Measurements from ENCODE around the gene GLIPR2.
"Not testable (repeated sequence)": the region's sequence is repeated elsewhere in the genome, so short reads cannot be mapped to it uniquely, and the experiment has no call there.

The GLIPR2 gene

GRCh38 chr9:36170531-36170930 lies 34.0 kb downstream of the GLIPR2 start:
- no peak overlapping the region for H3K4me3 ChIP-seq (ENCODE audit: low read length)
- no peak for TF ChIP-seq CTCF (conservative IDR thresholded peaks at IDR 0.05; ENCODE audit: low read depth, low read length)
- no peak for DNase-seq (ENCODE audit: low read depth)

GRCh38 chr9:36173861-36174260 lies 37.3 kb downstream of the GLIPR2 start:
- DNase-seq (ENCODE audit: low read depth), result no peak
- no peak overlapping the region for H3K4me3 ChIP-seq (ENCODE audit: low read length)
- no peak for TF ChIP-seq CTCF (conservative IDR thresholded peaks at IDR 0.05; ENCODE audit: low read depth, low read length)

GRCh38 chr9:36174271-36174670 lies 37.7 kb downstream of the GLIPR2 start:
- no peak for TF ChIP-seq CTCF (conservative IDR thresholded peaks at IDR 0.05; ENCODE audit: low read depth, low read length)
- DNase-seq (ENCODE audit: low read depth), result no peak
- no peak overlapping the region for H3K4me3 ChIP-seq (ENCODE audit: low read length)

GRCh38 chr9:36174731-36175130 lies 38.2 kb downstream of the GLIPR2 start:
- no peak for DNase-seq (ENCODE audit: low read depth)
- no peak overlapping the region for H3K4me3 ChIP-seq (ENCODE audit: low read length)
- TF ChIP-seq CTCF (conservative IDR thresholded peaks at IDR 0.05; ENCODE audit: low read depth, low read length), result no peak

GRCh38 chr9:36175209-36175608 lies 38.7 kb downstream of the GLIPR2 start:
- H3K4me3 ChIP-seq (ENCODE audit: low read length); DNase-seq (ENCODE audit: low read depth): not testable (repeated sequence)

- H3K4me3 ChIP-seq (ENCODE audit: low read length); DNase-seq (ENCODE audit: low read depth): not testable (repeated sequence)
These were observed 40.0 kb downstream of the GLIPR2 start for GRCh38 chr9:36176496-36176895.

- no peak for TF ChIP-seq CTCF (conservative IDR thresholded peaks at IDR 0.05; ENCODE audit: low read depth, low read length)
- no peak for DNase-seq (ENCODE audit: low read depth)
- H3K4me3 ChIP-seq (ENCODE audit: low read length), result no peak overlapping the region
These were observed 41.0 kb downstream of the GLIPR2 start for GRCh38 chr9:36177571-36177970.

GRCh38 chr9:36180243-36180642 lies 43.7 kb downstream of the GLIPR2 start:
- H3K4me3 ChIP-seq (ENCODE audit: low read length); DNase-seq (ENCODE audit: low read depth): not testable (repeated sequence)

GRCh38 chr9:36187414-36187813 lies 50.9 kb downstream of the GLIPR2 start:
- H3K4me3 ChIP-seq (ENCODE audit: low read length), result no peak overlapping the region

More at GRCh38 chr9:36187414-36187813, 50.9 kb downstream of the GLIPR2 start:
- no peak for TF ChIP-seq CTCF (conservative IDR thresholded peaks at IDR 0.05; ENCODE audit: low read depth, low read length)
- no peak for DNase-seq (ENCODE audit: low read depth)

Data from retinal pigment epithelial cell (primary cell).